Stimulated activated CD4-positive, alpha-beta T cell treated with anti-CD3 and anti-CD28 coated beads, Interleukin-15, amount 100 ng/mL, for 1 hour (primary cell): ENCODE data around the gene SAFB.
A peak's percentile ranks its signal among the peaks of the same experiment; 100 is the strongest.

Experiments used
- DNase-seq, 2 donors: peaks; one replicate each; pipeline ENCODE4 v3.0.0-alpha.2; 2020; ENCODE audit warnings: low read depth in 1 of 2, low spot score in 1 of 2

SAFB gene

GRCh38 chr19:5622465-5623396, at the start of gene SAFB, which contains the start of gene SAFB2:
TSS of gene SAFB (plus strand) at chr19:5623083. CDS start at chr19:5623206, 123 bp downstream.
TSS of gene SAFB2 (minus strand) at chr19:5622776. CDS start at chr19:5622715, 61 bp downstream.
- peak; percentile 99 for DNase-seq

- no peak for DNase-seq
Observed at GRCh38 chr19:5575590-5575989, 47.3 kb upstream of the SAFB start.

- peak; percentile 39 to 60 for DNase-seq
Observed at GRCh38 chr19:5578097-5578846, 44.6 kb upstream of the SAFB start.

- DNase-seq = no peak
Observed at GRCh38 chr19:5579286-5579685, 43.6 kb upstream of the SAFB start.

GRCh38 chr19:5579697-5580096, 43.2 kb upstream of the SAFB start:
- DNase-seq = no peak

- DNase-seq = no peak
Observed at GRCh38 chr19:5580161-5580571, 42.7 kb upstream of the SAFB start.

- peak in 1 of 2 donors; percentile 41 for DNase-seq
Observed at GRCh38 chr19:5585461-5586299, 37.2 kb upstream of the SAFB start.

GRCh38 chr19:5586300-5587070, 36.4 kb upstream of the SAFB start:
- DNase-seq = no peak

GRCh38 chr19:5587071-5587455, 35.8 kb upstream of the SAFB start:
- no peak for DNase-seq

- DNase-seq = no peak
Observed at GRCh38 chr19:5587661-5588060, 35.2 kb upstream of the SAFB start.

GRCh38 chr19:5588441-5588840, 34.4 kb upstream of the SAFB start:
- no peak for DNase-seq

- no peak for DNase-seq
Observed at GRCh38 chr19:5588906-5589676, 33.8 kb upstream of the SAFB start.

- no peak for DNase-seq
Observed at GRCh38 chr19:5590151-5590864, 32.6 kb upstream of the SAFB start.

- DNase-seq = no peak
Observed at GRCh38 chr19:5590865-5591154, 32.1 kb upstream of the SAFB start.

GRCh38 chr19:5591476-5591875, 31.4 kb upstream of the SAFB start:
- no peak for DNase-seq

- DNase-seq = no peak
Observed at GRCh38 chr19:5592531-5593342, 30.1 kb upstream of the SAFB start.

- DNase-seq = no peak
Observed at GRCh38 chr19:5593343-5594255, 29.3 kb upstream of the SAFB start.
